Measurements from ENCODE around the gene GATM. TPM values are rescaled to one million over a fixed set of nuclear protein-coding genes. Genes with fewer than 3 reads are reported as not detected.

GATM gene
- total and polyA plus RNA-seq, 2 of the 8 experiments (the other 6 are each of a cell fraction or from before 2014, with no cell fraction given): 10.2 to 15.1 TPM

- FAIRE-seq (no peak), DNase-seq (ENCODE audit: low read depth in 1 of 2, low spot score in 2 of 2) (no peak)
- Histone ChIP-seq H3K9me3 (ENCODE audit: insufficient read depth in 2 of 2, low read depth in 1 of 2, low read length in 1 of 2) (no peaks in the 10 kb centered on the region), H2AK5ac (ENCODE audit: low read depth, low read length) (no peak overlapping the region), H2BK5ac (ENCODE audit: low read depth, low read length) (no peak overlapping the region), H4K5ac (ENCODE audit: insufficient read length, low read depth, low read length) (no peak overlapping the region), H3K27me3 (replicated peaks in 1 of 4; ENCODE audit: control insufficient read depth in 3 of 4, extremely low read depth in 1 of 4, insufficient read depth in 3 of 4, low read length in 3 of 4) (no peaks in the 10 kb centered on the region), H4K20me1 (replicated peaks in 1 of 2; ENCODE audit: control insufficient read depth in 1 of 2, insufficient read depth in 2 of 2, low read length in 2 of 2) (no peaks in the 10 kb centered on the region), H2BK12ac (ENCODE audit: low read depth, low read length) (no peak overlapping the region), H3K18ac (ENCODE audit: extremely low read depth, low read length) (no peak overlapping the region), H2BK20ac (ENCODE audit: low read length) (no peak overlapping the region), H3K36me3 (ENCODE audit: control insufficient read depth in 2 of 4, insufficient read depth in 4 of 4, low read length in 3 of 4) (no peaks in the 10 kb centered on the region), H4K8ac (ENCODE audit: extremely low read depth, insufficient read depth, low read length) (no peak overlapping the region), H2BK120ac (replicated peaks; ENCODE audit: low read depth, low read length) (no peak overlapping the region), H3K23ac (ENCODE audit: insufficient read length) (no peak overlapping the region), H3K4me2 (ENCODE audit: insufficient read depth in 1 of 2, low read depth in 2 of 2, low read length in 2 of 2) (no peak overlapping the region), H3K4me3 (ENCODE audit: extremely low read depth in 1 of 4, insufficient read depth in 2 of 4, low read depth in 3 of 4, low read length in 4 of 4) (no peak overlapping the region), H3K4ac (replicated peaks; ENCODE audit: insufficient read length, low read depth, low read length) (no peak overlapping the region), H3K79me1 (ENCODE audit: low read depth, low read length) (no peaks in the 10 kb centered on the region), H3K4me1 (replicated peaks in 1 of 4; ENCODE audit: control insufficient read depth in 3 of 4, insufficient read depth in 4 of 4, low read length in 3 of 4) (no peaks in the 10 kb centered on the region), H4K91ac (replicated peaks; ENCODE audit: insufficient read length, low read length) (no peak overlapping the region), H3K14ac (ENCODE audit: insufficient read length) (no peak overlapping the region), H3K27ac (ENCODE audit: low read depth, low read length) (no peak overlapping the region), H2AFZ (ENCODE audit: low read length) (no peak overlapping the region), H3K23me2 (ENCODE audit: low read depth, low read length) (no peaks in the 10 kb centered on the region), H3K79me2 (ENCODE audit: control insufficient read depth in 1 of 2, insufficient read depth in 2 of 2, low read length in 2 of 2) (no peaks in the 10 kb centered on the region), H3K56ac (replicated peaks; ENCODE audit: insufficient read length, low read depth, low read length) (no peak overlapping the region), H2BK15ac (ENCODE audit: low read length) (no peak overlapping the region), H3K9ac (replicated peaks in 1 of 4; ENCODE audit: extremely low read depth in 1 of 4, low read depth in 3 of 4, low read length in 3 of 4) (no peak overlapping the region)
- POLR2A ChIA-PET (ENCODE audit: partially characterized antibody): no interaction called here
- CTCF ChIA-PET (ENCODE audit: partially characterized antibody): interaction anchor here (1.2 to 1.4 kb wide), 2 partner anchors 11 to 14 kb away, joined by 4 read pairs; partner anchors contain the start of gene GATM
- WGBS, 2 experiments (ENCODE audit: extremely low coverage in 1 of 2, insufficient coverage in 1 of 2, insufficient read length in 1 of 2, insufficient replicate concordance in 2 of 2, low coverage in 1 of 2, low lambda C conversion rate in 2 of 2, missing lambda C conversion rate in 1 of 2): 66% methylated on average over 3 of the region's 3 CpGs; no CpG with 5 or more reads in 1 of the 2 experiments
- TF ChIP-seq TBP (IDR thresholded peaks at IDR 0.05; ENCODE audit: low read depth, low read length) (no peak), BCL11A (IDR thresholded peaks at IDR 0.05; ENCODE audit: low read depth in 2 of 2, low read length in 2 of 2) (no peak), EZH2 (IDR thresholded peaks at IDR 0.05; ENCODE audit: low read depth, low read length, severe bottlenecking) (no peak), POLR2AphosphoS5 (IDR thresholded peaks at IDR 0.05; ENCODE audit: low read depth, low read length) (no peak), SUZ12 (IDR thresholded peaks at IDR 0.05; ENCODE audit: low read length) (no peak), CTCF (IDR thresholded peaks at IDR 0.05; ENCODE audit: control extremely low read depth in 1 of 3, insufficient read depth in 1 of 3, low read depth in 1 of 3, low read length in 3 of 3) (no peak), POU5F1 (IDR thresholded peaks at IDR 0.05; ENCODE audit: low read depth, low read length) (no peak), USF2 (IDR thresholded peaks at IDR 0.05; ENCODE audit: low read length) (no peak), TCF12 (IDR thresholded peaks at IDR 0.05; ENCODE audit: low read depth, low read length) (no peak), BRCA1 (IDR thresholded peaks at IDR 0.05; ENCODE audit: low read depth, low read length) (no peak), KDM4A (IDR thresholded peaks at IDR 0.05; ENCODE audit: low read depth, low read length, severe bottlenecking) (no peak)
These were observed 14.5 kb downstream of the GATM start for GRCh38 chr15:45363801-45364200.

Measured in H1 (cell line).